SK-N-SH (cell line): ENCODE measurements around the gene LEO1. TPM values are rescaled to one million over a fixed set of nuclear protein-coding genes. Genes with fewer than 3 reads are reported as not detected.
A peak's percentile ranks its signal among the peaks of the same experiment; 100 is the strongest.

Experiments used
- CTCF ChIA-PET: fragments of 300-600, 350-600 bp; formaldehyde crosslinking; extraction: SDS; loops from one replicate; lab custom pipeline; 2021; lab: Yijun Ruan, JAX
- POLR2A ChIA-PET: fragments of 350-600 bp; sonication (Branson Sonifier 250); formaldehyde crosslinking; extraction: SDS; loops from one replicate; lab custom pipeline; 2020; ENCODE audit warnings: antibody characterized with exemption, inconsistent platforms; lab: Yijun Ruan, JAX
- DNase-seq: peaks from one replicate; pipeline ENCODE4 v3.0.0; 2012
- H2AFZ ChIP-seq: fragments of 200-600 bp; sonication (generic); 2 replicates; pipeline ENCODE4 v1.8.1; 2016; ENCODE audit warnings: antibody characterized with exemption, mild to moderate bottlenecking, low read depth
- H3F3A ChIP-seq: fragments of 200-600 bp; sonication (generic); replicated peaks from 2 replicates; pipeline ENCODE3; 2016; ENCODE audit warnings: antibody characterized with exemption, mild to moderate bottlenecking; ENCODE audit not compliant: insufficient read depth
- H3K27ac ChIP-seq, 2 experiments: fragments of 200-500 bp in 1 of 2; fragments of 200-600 bp in 1 of 2; sonication (Bioruptor generic) in 1 of 2; sonication (generic), shearing (Covaris generic) in 1 of 2; 2 replicates each; pipeline versions ENCODE4 v1.5.1 to v1.6.1; 2014 to 2016; ENCODE audit warnings: low read depth in 2 of 2, inconsistent platforms in 1 of 2, low read length in 1 of 2, mild to moderate bottlenecking in 1 of 2, mixed read lengths in 1 of 2
- H3K27me3 ChIP-seq: fragments of 200-600 bp; sonication (generic), shearing (Covaris generic); 2 replicates; pipeline ENCODE4 v1.6.1; 2016; ENCODE audit warnings: mixed run types; ENCODE audit not compliant: insufficient read depth
- H3K36me3 ChIP-seq, 2 experiments: fragments of 200-500 bp in 1 of 2; fragments of 200-600 bp in 1 of 2; sonication (Bioruptor generic) in 1 of 2; sonication (generic) in 1 of 2; replicated peaks in 1 of 2; 2 replicates each; pipeline versions ENCODE3 to v1.5.1; 2014 to 2016; ENCODE audit warnings: low read length in 1 of 2, mild to moderate bottlenecking in 1 of 2; ENCODE audit not compliant: insufficient read depth in 2 of 2, control insufficient read depth in 1 of 2
- H3K4me1 ChIP-seq, 2 experiments: fragments of 200-500 bp in 1 of 2; fragments of 200-600 bp in 1 of 2; sonication (Bioruptor generic) in 1 of 2; sonication (generic), shearing (Covaris generic) in 1 of 2; 2 replicates each; pipeline versions ENCODE4 v1.5.1 to v1.6.1; 2014 to 2016; ENCODE audit warnings: low read depth in 1 of 2, low read length in 1 of 2, mixed run types in 1 of 2; ENCODE audit not compliant: insufficient read depth in 2 of 2, control insufficient read depth in 1 of 2
- H3K4me2 ChIP-seq: fragments of 200-600 bp; sonication (generic), shearing (Covaris generic); 2 replicates; pipeline ENCODE4 v1.6.1; 2017; ENCODE audit warnings: mixed run types
- H3K4me3 ChIP-seq, 2 experiments: fragments of 200-500 bp in 1 of 2; fragments of 200-600 bp in 1 of 2; sonication (Bioruptor generic) in 1 of 2; sonication (generic), shearing (Covaris generic) in 1 of 2; 2 replicates each; pipeline versions ENCODE4 v1.5.1 to v1.8.1; 2014 to 2016; ENCODE audit warnings: low read depth in 2 of 2, inconsistent platforms in 1 of 2, low read length in 1 of 2, mild to moderate bottlenecking in 1 of 2, mixed read lengths in 1 of 2, moderate library complexity in 1 of 2
- H3K79me2 ChIP-seq: fragments of 200-600 bp; sonication (generic); 2 replicates; pipeline ENCODE4 v1.8.1; 2017; ENCODE audit warnings: mild to moderate bottlenecking; ENCODE audit not compliant: insufficient read depth
- H3K9ac ChIP-seq: fragments of 200-600 bp; sonication (generic); 2 replicates; pipeline ENCODE4 v1.6.1; 2017; ENCODE audit warnings: mixed run types
- H3K9me2 ChIP-seq: fragments of 200-600 bp; sonication (generic); 2 replicates; pipeline ENCODE4 v1.6.1; 2017; ENCODE audit warnings: mixed run types
- H3K9me3 ChIP-seq: fragments of 200-600 bp; sonication (generic); 2 replicates; pipeline ENCODE4 v1.6.1; 2017; ENCODE audit warnings: mixed run types, mild to moderate bottlenecking, moderate library complexity
- H4K20me1 ChIP-seq: fragments of 200-600 bp; sonication (generic); 2 replicates; pipeline ENCODE4 v1.6.1; 2017; ENCODE audit warnings: mild to moderate bottlenecking, mixed run types; ENCODE audit not compliant: insufficient read depth
- CHD2 ChIP-seq: fragments of 150-350 bp; IDR thresholded peaks from 2 replicates; pipeline ENCODE4 v1.6.1; 2018; ENCODE audit warnings: low read length; ENCODE audit not compliant: partially characterized antibody
- CTCF ChIP-seq: fragments of 200-600 bp; sonication (generic); IDR thresholded peaks from 2 replicates; pipeline ENCODE4 v1.6.1; 2017; ENCODE audit warnings: antibody characterized with exemption, mild to moderate bottlenecking, moderate library complexity
- EP300 ChIP-seq, 2 experiments: IDR thresholded peaks; 2 replicates each; pipeline versions ENCODE4 v1.4.0 to v1.6.1; 2012; ENCODE audit warnings: borderline replicate concordance in 1 of 2, low read depth in 1 of 2, low read length in 1 of 2
- FOSL2 ChIP-seq: IDR thresholded peaks from 2 replicates; pipeline ENCODE4 v1.4.0; 2012; ENCODE audit warnings: low read depth, mild to moderate bottlenecking, moderate library complexity, borderline replicate concordance
- FOXM1 ChIP-seq: IDR thresholded peaks from 2 replicates; pipeline ENCODE4 v1.4.0; 2012; ENCODE audit warnings: low read depth, mild to moderate bottlenecking
- JUND ChIP-seq: IDR thresholded peaks from 2 replicates; pipeline ENCODE4 v1.4.0; 2012
- NRF1 ChIP-seq: IDR thresholded peaks from 2 replicates; pipeline ENCODE4 v1.6.1; 2012; ENCODE audit warnings: low read depth, mild to moderate bottlenecking, low read length
- POLR2AphosphoS5 ChIP-seq: IDR thresholded peaks from 2 replicates; pipeline ENCODE4 v1.6.1; 2012; ENCODE audit warnings: low read depth, low read length
- RAD21 ChIP-seq: IDR thresholded peaks from 2 replicates; pipeline ENCODE4 v1.6.1; 2012; ENCODE audit warnings: mild to moderate bottlenecking, low read length
- RCOR1 ChIP-seq: fragments of 150-350 bp; IDR thresholded peaks from 2 replicates; pipeline ENCODE4 v1.6.1; 2017; ENCODE audit warnings: antibody characterized with exemption, low read length
- REST ChIP-seq: IDR thresholded peaks from 2 replicates; pipeline ENCODE4 v1.6.1; 2012; ENCODE audit warnings: mild to moderate bottlenecking, low read depth, low read length, moderate library complexity
- RFX5 ChIP-seq: IDR thresholded peaks from 2 replicates; pipeline ENCODE4 v1.6.1; 2012; ENCODE audit warnings: mild to moderate bottlenecking, improper control_type of control experiment, low read length
- RXRA ChIP-seq: IDR thresholded peaks from 2 replicates; pipeline ENCODE4 v1.4.0; 2012; ENCODE audit warnings: low read depth, mild to moderate bottlenecking, borderline replicate concordance
- SMC3 ChIP-seq: IDR thresholded peaks from 2 replicates; pipeline ENCODE4 v1.6.1; 2012; ENCODE audit warnings: low read depth, low read length, improper control_type of control experiment
- TAF1 ChIP-seq: IDR thresholded peaks from 2 replicates; pipeline ENCODE4 v1.6.1; 2012; ENCODE audit warnings: low read depth, mild to moderate bottlenecking, low read length, moderate library complexity, borderline replicate concordance
- TCF12 ChIP-seq: IDR thresholded peaks from 2 replicates; pipeline ENCODE4 v1.4.0; 2012
- USF1 ChIP-seq: IDR thresholded peaks from 2 replicates; pipeline ENCODE4 v1.4.0; 2012; ENCODE audit warnings: low read depth, borderline replicate concordance
- USF2 ChIP-seq: fragments of 150-350 bp; IDR thresholded peaks from 2 replicates; pipeline ENCODE4 v1.6.1; 2017; ENCODE audit warnings: antibody characterized with exemption, low read length, low read depth, borderline replicate concordance
- WGBS: methylation state at CpG from one replicate; pipeline ENCODE4 v1.1.6; 2017; ENCODE audit warnings: low lambda C conversion rate; 5-methylcytosine and 5-hydroxymethylcytosine counted together
- polyA plus RNA-seq, 3 experiments: library from polyadenylated mRNA; depleted of rRNA; stranded (reverse); fragments of >200 nt; gene quantifications; 2 replicates each; pipeline ENCODE4 v1.2.3, GENCODE V29; 2012

Gene LEO1
- polyA plus RNA-seq, 1 of the 3 experiments (the other 2 are of a cell fraction), result 6.7 TPM

DNA sequence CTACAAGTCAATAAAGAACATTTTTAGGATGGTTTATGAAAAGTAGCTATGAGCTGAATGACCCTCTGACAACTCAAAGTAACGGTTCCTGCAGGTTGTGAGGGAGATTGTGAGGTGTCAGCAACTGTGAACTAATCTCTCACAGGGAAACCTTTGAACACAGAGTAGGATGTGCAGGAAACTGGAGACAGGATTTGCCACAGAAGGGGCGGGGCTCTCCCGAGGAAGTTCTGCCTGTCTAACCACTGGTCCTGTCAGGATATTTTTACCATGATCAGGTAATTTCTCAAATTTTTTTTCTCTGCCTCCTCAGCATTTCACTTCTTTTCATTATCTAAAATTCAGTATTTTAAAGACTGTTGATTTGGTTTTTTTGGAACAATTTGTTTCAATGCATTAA, 33.3 kb downstream of the LEO1 start:
- POLR2A ChIA-PET, result no interaction called here

GRCh38 chr15:51936105-51936478, 35.5 kb downstream of the LEO1 start:
- Histone ChIP-seq H3K9me3 (no peaks in the 10 kb centered on the region), H3K4me2 (no peak overlapping the region), H3K4me3 (no peak overlapping the region), H3K79me2 (no peaks in the 10 kb centered on the region; the same call in 1 of the 2 replicates), H4K20me1 (no peaks in the 10 kb centered on the region), H3K9me2 (no peaks in the 10 kb centered on the region), H2AFZ (no peak overlapping the region), H3K4me1 (no peaks in the 10 kb centered on the region; a peak in 1 of 4 replicates), H3K27ac (no peak overlapping the region), H3K36me3 (peaks cover 21% of the 10 kb centered on the region in 2 experiments), H3K27me3 (no peaks in the 10 kb centered on the region), H3F3A (peaks cover 27% of the 10 kb centered on the region), H3K9ac (no peak overlapping the region)
- WGBS, result 86% methylated on average over 2 of the region's 2 CpGs
- POLR2A ChIA-PET, result interaction anchor here (1.3 kb wide), 1 partner anchor 35 kb away, joined by 3 read pairs; the partner anchor contains the start of gene LEO1
- DNase-seq, result no peak
- CTCF ChIA-PET, result interaction anchor here (0.8 to 1.4 kb wide), 3 partner anchors 10 to 48 kb away, joined by 4 to 6 read pairs (median 5); no protein-coding TSS in a partner anchor
- TF ChIP-seq POLR2AphosphoS5, result no peak; the same call in 1 of the 2 replicates
- no peak for TF ChIP-seq RFX5
- TF ChIP-seq USF2, result no peak
- TF ChIP-seq JUND, result no peak
- no peak for TF ChIP-seq NRF1
- no peak for TF ChIP-seq FOSL2
- TF ChIP-seq RCOR1, result no peak
- no peak for TF ChIP-seq CHD2
- TF ChIP-seq RAD21, result no peak
- TF ChIP-seq CTCF, result no peak; the same call in 1 of the 2 replicates

More for the DNA sequence above, 33.3 kb downstream of the LEO1 start:
- H3K4me2 ChIP-seq, result no peak overlapping the region
- H3K27me3 ChIP-seq, result no peaks in the 10 kb centered on the region
- H4K20me1 ChIP-seq, result no peaks in the 10 kb centered on the region
- no peak overlapping the region for H2AFZ ChIP-seq
- peaks cover 29 to 40% of the 10 kb centered on the region in 2 experiments for H3K36me3 ChIP-seq
- 91% methylated on average over 3 of the region's 3 CpGs for WGBS
- peaks cover 31% of the 10 kb centered on the region for H3F3A ChIP-seq
- H3K27ac ChIP-seq, result peak overlapping the region in 1 of 2 experiments; percentile 57; a peak in 1 of 4 replicates
- H3K79me2 ChIP-seq, result peaks cover 6% of the 10 kb centered on the region; the same call in 1 of the 2 replicates
- CTCF ChIA-PET, result no interaction called here
- H3K4me3 ChIP-seq, result no peak overlapping the region
- no peak overlapping the region for H3K9ac ChIP-seq
- DNase-seq, result no peak
- no peak for TF ChIP-seq JUND
- no peak for TF ChIP-seq RCOR1
- no peak for TF ChIP-seq REST
- no peak for TF ChIP-seq TAF1
- no peak for TF ChIP-seq FOXM1
- no peak for TF ChIP-seq TCF12
- no peak for TF ChIP-seq RXRA
- no peak for TF ChIP-seq EP300 (IDR thresholded peaks at IDR 0.05; ENCODE audit: borderline replicate concordance in 1 of 2, low read depth in 1 of 2, low read length in 1 of 2)
- no peak for TF ChIP-seq SMC3
- TF ChIP-seq USF1, result no peak
- no peak for TF ChIP-seq RAD21
- no peaks in the 10 kb centered on the region; a peak in 1 of 4 replicates for H3K4me1 ChIP-seq
- H3K9me2 ChIP-seq, result no peaks in the 10 kb centered on the region
- no peaks in the 10 kb centered on the region for H3K9me3 ChIP-seq
